Calu3 (cell line): Measurements from ENCODE around the gene TENT4A. TPM values are rescaled to one million over a fixed set of nuclear protein-coding genes. Genes with fewer than 3 reads are reported as not detected.

Source experiments
- BruUV-seq: library from RNA; stranded (reverse); fragments of 400-500 nt; replicated peaks from 2 replicates; lab custom pipeline; 2021; lab: Mats Ljungman, UMichigan
- CTCF ChIA-PET: fragments of 300-600 bp; sonication (Branson Sonifier 250); formaldehyde crosslinking; loops from one replicate; lab custom pipeline; 2022; ENCODE audit warnings: antibody characterized with exemption; lab: Charles Lee
- DNase-seq: peaks from one replicate; pipeline ENCODE4 v3.0.0; 2022
- H3K27ac Mint-ChIP-seq: one replicate; pipeline ENCODE4 v1.8.0; 2022; ENCODE audit warnings: mixed read lengths; ENCODE audit not compliant: unreplicated experiment
- H3K27me3 Mint-ChIP-seq: one replicate; pipeline ENCODE4 v1.8.0; 2022; ENCODE audit warnings: mixed read lengths; ENCODE audit not compliant: unreplicated experiment
- H3K36me3 Mint-ChIP-seq: one replicate; pipeline ENCODE4 v1.8.0; 2022; ENCODE audit warnings: mild to moderate bottlenecking, moderate library complexity, mixed read lengths; ENCODE audit not compliant: insufficient read depth, unreplicated experiment
- H3K4me1 Mint-ChIP-seq: one replicate; pipeline ENCODE4 v1.8.0; 2022; ENCODE audit warnings: mild to moderate bottlenecking, low read depth, mixed read lengths; ENCODE audit not compliant: unreplicated experiment
- H3K4me3 Mint-ChIP-seq: one replicate; pipeline ENCODE4 v1.8.0; 2022; ENCODE audit warnings: mild to moderate bottlenecking, low read depth, moderate library complexity, mixed read lengths; ENCODE audit not compliant: unreplicated experiment
- H3K9me3 Mint-ChIP-seq: one replicate; pipeline ENCODE4 v1.8.0; 2022; ENCODE audit warnings: low read depth, mixed read lengths; ENCODE audit not compliant: unreplicated experiment
- intact Hi-C: fragments of 100-400 bp; cut with micrococcal nuclease; formaldehyde crosslinking; loops from one replicate; pipeline ENCODE4 v1.10.0; 2022; ENCODE audit not compliant: unreplicated experiment
- total RNA-seq: library from RNA; stranded (reverse); gene quantifications from 2 replicates; pipeline ENCODE4 v1.2.3, GENCODE V29; 2022
- TF ChIP-seq, protein P1 (sequence below): fragments of 200-600 bp; IDR thresholded peaks from one replicate; pipeline ENCODE4 v1.8.0; 2022; ENCODE audit warnings: antibody characterized with exemption; ENCODE audit not compliant: unreplicated experiment

TENT4A gene
- total RNA-seq, 1 experiment from 2014 or later: 39.9 TPM

DNA sequence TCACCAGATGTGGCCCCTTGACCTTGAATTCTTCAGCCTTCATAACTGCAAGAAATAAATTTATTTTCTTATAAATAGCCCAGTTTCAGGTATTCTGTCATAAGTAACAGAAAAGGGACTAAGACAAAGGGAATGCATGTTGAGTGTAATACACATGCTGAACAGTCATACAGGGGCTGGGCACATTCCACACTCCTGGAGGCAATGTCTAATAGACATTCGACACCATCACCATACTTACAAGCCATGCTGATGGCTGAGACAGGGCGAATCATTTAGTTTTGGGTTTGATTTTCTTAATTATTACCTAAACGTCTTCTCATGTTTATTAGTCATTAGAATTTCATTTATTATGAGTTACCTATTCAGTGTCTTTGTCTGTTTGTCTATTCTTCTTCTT is 68.5 kb downstream of the TENT4A start:
- H3K36me3 Mint-ChIP-seq: no peaks in the 10 kb centered on the region
- no peak overlapping the region for H3K4me3 Mint-ChIP-seq
- CTCF ChIA-PET: no interaction called here
- H3K27ac Mint-ChIP-seq: no peak overlapping the region
- H3K4me1 Mint-ChIP-seq: no peaks in the 10 kb centered on the region
- no peaks in the 10 kb centered on the region for H3K9me3 Mint-ChIP-seq
- no TSS peak for BruUV-seq
- intact Hi-C loops: no loop called here
- TF ChIP-seq, protein P1, sequence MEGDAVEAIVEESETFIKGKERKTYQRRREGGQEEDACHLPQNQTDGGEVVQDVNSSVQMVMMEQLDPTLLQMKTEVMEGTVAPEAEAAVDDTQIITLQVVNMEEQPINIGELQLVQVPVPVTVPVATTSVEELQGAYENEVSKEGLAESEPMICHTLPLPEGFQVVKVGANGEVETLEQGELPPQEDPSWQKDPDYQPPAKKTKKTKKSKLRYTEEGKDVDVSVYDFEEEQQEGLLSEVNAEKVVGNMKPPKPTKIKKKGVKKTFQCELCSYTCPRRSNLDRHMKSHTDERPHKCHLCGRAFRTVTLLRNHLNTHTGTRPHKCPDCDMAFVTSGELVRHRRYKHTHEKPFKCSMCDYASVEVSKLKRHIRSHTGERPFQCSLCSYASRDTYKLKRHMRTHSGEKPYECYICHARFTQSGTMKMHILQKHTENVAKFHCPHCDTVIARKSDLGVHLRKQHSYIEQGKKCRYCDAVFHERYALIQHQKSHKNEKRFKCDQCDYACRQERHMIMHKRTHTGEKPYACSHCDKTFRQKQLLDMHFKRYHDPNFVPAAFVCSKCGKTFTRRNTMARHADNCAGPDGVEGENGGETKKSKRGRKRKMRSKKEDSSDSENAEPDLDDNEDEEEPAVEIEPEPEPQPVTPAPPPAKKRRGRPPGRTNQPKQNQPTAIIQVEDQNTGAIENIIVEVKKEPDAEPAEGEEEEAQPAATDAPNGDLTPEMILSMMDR: no peak
- no peaks in the 10 kb centered on the region for H3K27me3 Mint-ChIP-seq
- DNase-seq: no peak

DNA sequence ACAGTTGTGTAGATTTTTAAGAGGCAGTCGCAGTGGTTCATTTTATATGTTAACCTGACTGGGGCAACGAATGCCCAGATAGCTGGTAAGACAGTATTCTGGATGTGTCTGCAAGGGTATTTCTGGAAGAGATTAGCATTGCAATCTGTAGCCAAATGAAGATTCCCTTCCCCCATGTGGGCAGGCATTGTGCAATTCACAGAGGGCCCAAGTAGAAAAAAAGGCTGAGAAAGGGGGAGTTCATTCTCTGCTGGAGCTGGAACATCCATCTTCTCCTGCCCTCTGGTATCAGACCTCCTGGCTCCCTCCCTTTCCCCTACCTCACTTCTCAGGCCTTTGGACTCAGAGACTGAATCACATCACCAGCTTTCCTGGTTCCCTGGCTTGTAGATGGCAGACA is 70.6 kb downstream of the TENT4A start:
- Mint-ChIP-seq H3K27me3 (no peaks in the 10 kb centered on the region), H3K9me3 (no peaks in the 10 kb centered on the region), H3K36me3 (no peaks in the 10 kb centered on the region), H3K4me1 (no peaks in the 10 kb centered on the region), H3K4me3 (no peak overlapping the region), H3K27ac (no peak overlapping the region)
- DNase-seq: no peak
- no TSS peak for BruUV-seq
- TF ChIP-seq, protein P1: no peak
- intact Hi-C loops: no loop called here
- CTCF ChIA-PET: no interaction called here

DNA sequence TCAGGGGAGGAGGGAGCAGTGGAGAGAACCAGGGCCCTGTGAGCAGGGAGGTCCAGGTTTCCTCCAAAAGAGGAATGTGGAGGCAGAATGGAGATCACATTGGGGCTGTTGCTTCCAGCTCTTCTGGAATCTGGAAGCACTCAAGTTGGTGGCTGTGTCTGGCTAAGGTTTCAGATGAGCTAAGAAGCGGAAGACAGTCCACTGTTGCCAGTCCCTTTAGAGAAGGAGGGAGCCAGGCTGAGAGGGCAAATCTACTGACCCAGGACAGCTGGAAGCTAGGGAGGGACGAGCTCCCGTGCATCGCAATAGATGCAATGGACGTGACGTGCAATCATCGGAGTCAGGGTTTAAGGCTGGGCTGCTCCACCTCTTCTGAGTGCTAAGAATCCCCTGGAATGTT is 71.2 kb downstream of the TENT4A start:
- TF ChIP-seq, protein P1: no peak
- H3K4me1 Mint-ChIP-seq: no peaks in the 10 kb centered on the region
- no peaks in the 10 kb centered on the region for H3K36me3 Mint-ChIP-seq
- CTCF ChIA-PET: no interaction called here
- no peaks in the 10 kb centered on the region for H3K27me3 Mint-ChIP-seq
- no peaks in the 10 kb centered on the region for H3K9me3 Mint-ChIP-seq
- no peak overlapping the region for H3K27ac Mint-ChIP-seq
- intact Hi-C loops: no loop called here
- no peak overlapping the region for H3K4me3 Mint-ChIP-seq
- BruUV-seq: no TSS peak
- DNase-seq: no peak

DNA sequence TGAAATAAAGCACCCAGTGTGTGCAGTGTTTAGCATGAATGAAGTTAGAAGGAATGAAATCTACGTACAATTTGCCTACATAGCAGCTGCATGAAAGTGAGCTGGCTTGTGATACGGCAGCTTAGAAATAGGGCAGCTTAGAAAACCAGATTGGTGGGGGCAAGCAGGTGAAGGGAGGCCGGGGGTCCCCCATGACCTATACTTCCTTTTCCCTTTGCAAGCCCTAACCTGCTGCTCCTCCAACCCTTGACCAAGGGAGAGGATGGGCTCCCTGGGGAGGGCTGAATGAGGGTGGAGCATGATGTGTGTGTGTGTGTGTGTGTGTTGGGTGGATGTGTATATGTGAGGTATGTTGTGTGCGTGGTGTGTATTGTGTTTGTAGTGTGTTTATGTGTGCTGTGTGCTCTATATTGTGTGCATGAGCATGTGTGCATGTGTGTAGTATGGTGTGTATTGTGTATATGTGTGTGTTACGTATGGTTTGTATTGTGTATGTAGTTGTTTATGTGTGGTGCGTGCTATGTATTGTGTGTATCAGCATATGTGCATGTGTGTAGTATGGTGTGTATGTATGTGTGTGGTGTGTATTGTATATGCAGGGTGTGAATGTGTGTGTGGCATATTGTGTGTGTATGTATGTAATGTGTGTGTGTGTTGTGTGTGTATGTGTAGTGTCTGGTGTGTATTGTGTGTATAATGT is 72.1 kb downstream of the TENT4A start:
- Mint-ChIP-seq H3K9me3 (no peaks in the 10 kb centered on the region), H3K27me3 (peaks cover 7% of the 10 kb centered on the region), H3K4me3 (no peak overlapping the region), H3K36me3 (no peaks in the 10 kb centered on the region), H3K27ac (no peak overlapping the region), H3K4me1 (no peaks in the 10 kb centered on the region)
- DNase-seq: no peak
- intact Hi-C loops: no loop called here
- CTCF ChIA-PET: no interaction called here
- TF ChIP-seq, protein P1: no peak
- BruUV-seq: no TSS peak
